ENCODE measurements around the gene ATRIP.

Gene ATRIP

DNA sequence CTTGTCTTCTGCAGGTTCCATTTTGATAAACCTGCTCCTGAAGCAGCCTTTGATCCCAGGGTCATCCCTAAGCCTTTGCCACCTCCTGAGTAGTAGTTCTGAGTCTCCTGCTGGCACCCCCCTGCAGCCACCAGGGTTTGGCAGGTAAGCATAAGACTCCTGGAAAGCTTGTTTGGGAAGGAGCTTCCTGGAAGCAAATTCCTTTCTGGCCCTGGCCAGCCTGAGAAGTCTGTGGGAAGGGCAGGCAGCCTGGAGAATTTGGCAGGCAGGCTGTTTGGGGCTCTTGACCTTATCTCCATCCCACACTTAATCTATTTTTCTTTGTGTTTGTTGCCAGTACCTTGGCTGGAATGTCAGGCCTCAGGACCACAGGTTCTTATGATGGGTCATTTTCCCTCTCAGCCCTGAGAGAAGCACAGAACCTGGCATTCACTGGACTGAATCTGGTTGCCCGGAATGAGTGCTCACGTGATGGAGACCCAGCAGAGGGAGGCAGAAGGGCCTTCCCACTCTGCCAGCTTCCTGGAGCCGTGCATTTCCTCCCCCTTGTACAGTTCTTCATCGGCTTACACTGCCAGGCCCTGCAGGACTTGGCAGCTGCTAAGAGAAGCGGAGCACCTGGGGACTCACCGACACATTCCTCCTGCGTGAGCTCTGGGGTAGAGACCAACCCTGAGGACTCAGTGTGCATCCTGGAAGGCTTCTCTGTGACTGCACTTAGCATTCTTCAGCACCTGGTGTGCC lies 13.4 kb downstream of the ATRIP start:
- TF ChIP-seq GATA2 (IDR thresholded peaks at IDR 0.05; ENCODE audit: low read depth, low read length) (no peak), GATA3 (IDR thresholded peaks at IDR 0.05; ENCODE audit: low read depth, low read length) (no peak)

DNA sequence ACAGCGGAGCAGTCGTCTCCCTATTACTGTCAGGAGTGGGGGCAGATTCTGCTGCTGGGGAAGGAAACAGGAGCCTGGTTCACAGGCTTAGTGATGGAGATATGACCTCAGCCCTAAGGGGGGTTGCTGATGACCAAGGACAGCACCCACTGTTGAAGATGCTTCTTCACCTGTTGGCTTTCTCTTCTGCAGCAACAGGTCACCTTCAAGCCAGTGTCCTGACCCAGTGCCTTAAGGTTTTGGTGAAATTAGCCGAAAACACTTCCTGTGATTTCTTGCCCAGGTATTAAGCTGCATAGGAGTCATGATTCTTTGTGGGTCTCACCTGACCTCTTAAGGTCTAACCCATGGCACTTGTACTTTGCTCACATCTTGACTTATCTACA lies 14.0 kb downstream of the ATRIP start:
- no peak for TF ChIP-seq GATA3 (IDR thresholded peaks at IDR 0.05; ENCODE audit: low read depth, low read length)
- TF ChIP-seq GATA2 (IDR thresholded peaks at IDR 0.05; ENCODE audit: low read depth, low read length) = no peak

DNA sequence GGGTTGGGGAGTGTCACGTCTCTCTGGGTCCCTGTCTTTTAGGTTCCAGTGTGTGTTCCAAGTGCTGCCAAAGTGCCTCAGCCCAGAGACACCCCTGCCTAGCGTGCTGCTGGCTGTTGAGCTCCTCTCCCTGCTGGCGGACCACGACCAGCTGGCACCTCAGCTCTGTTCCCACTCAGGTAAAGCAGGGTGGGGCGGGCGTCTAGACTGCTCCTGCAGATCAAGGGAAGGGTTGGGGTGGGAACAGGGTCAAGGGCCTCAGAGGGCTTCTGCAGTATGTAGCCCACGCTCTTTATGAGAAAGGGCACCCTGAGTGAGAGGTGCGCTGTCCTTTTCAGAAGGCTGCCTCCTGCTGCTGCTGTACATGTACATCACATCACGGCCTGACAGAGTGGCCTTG lies 17.2 kb downstream of the ATRIP start:
- TF ChIP-seq GATA2 (IDR thresholded peaks at IDR 0.05; ENCODE audit: low read depth, low read length) (no peak), GATA3 (IDR thresholded peaks at IDR 0.05; ENCODE audit: low read depth, low read length) (no peak)

DNA sequence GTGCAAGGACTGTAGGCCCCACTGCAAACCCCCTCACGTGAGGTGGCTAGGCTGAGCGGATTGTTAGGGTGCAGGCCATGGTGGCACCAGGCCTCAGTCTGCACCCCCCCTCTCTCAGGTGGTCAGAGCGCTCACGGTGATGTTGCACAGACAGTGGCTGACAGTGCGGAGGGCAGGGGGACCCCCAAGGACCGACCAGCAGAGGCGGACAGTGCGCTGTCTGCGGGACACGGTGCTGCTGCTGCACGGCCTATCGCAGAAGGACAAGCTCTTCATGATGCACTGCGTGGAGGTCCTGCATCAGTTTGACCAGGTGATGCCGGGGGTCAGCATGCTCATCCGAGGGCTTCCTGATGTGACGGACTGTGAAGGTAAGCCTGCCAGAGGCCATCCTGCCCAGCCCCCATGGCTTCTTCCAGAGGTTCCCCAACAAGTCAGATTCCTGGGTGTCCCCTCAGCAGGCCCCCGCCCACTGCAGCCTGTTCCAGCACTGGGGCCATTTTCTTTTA lies 18.2 kb downstream of the ATRIP start:
- TF ChIP-seq GATA3 (IDR thresholded peaks at IDR 0.05; ENCODE audit: low read depth, low read length) (no peak), GATA2 (IDR thresholded peaks at IDR 0.05; ENCODE audit: low read depth, low read length) (no peak)

DNA sequence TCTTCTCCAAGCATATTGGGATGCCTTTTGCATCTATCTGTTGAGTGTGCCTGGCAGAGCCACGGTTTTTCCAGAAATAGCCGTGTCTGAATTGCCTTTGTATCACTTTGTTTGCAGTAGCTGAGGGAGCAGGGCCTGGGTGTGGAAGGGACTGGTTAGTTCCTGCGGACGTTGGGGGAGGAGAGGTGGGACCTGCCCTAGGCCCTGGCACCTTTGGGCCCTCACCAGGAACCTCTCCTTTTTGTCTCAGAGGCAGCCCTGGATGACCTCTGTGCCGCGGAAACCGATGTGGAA lies 18.6 kb downstream of the ATRIP start:
- no peak for TF ChIP-seq GATA2 (IDR thresholded peaks at IDR 0.05; ENCODE audit: low read depth, low read length)
- no peak for TF ChIP-seq GATA3 (IDR thresholded peaks at IDR 0.05; ENCODE audit: low read depth, low read length)

GRCh38 chr3:48465531-48466378 lies 19.2 kb downstream of the ATRIP start:
- TF ChIP-seq GATA2 (IDR thresholded peaks at IDR 0.05; ENCODE audit: low read depth, low read length) = no peak
- TF ChIP-seq GATA3 (IDR thresholded peaks at IDR 0.05; ENCODE audit: low read depth, low read length) = no peak

GRCh38 chr3:48466386-48467109 lies 20.0 kb downstream of the ATRIP start:
- no peak for TF ChIP-seq GATA3 (IDR thresholded peaks at IDR 0.05; ENCODE audit: low read depth, low read length)
- TF ChIP-seq GATA2 (IDR thresholded peaks at IDR 0.05; ENCODE audit: low read depth, low read length) = no peak

- TF ChIP-seq GATA2 (IDR thresholded peaks at IDR 0.05; ENCODE audit: low read depth, low read length) = no peak
- no peak for TF ChIP-seq GATA3 (IDR thresholded peaks at IDR 0.05; ENCODE audit: low read depth, low read length)
Observed at GRCh38 chr3:48467110-48467454, 20.5 kb downstream of the ATRIP start.

GRCh38 chr3:48467473-48468267 lies 21.1 kb downstream of the ATRIP start:
- TF ChIP-seq GATA2 (IDR thresholded peaks at IDR 0.05; ENCODE audit: low read depth, low read length) = no peak
- TF ChIP-seq GATA3 (IDR thresholded peaks at IDR 0.05; ENCODE audit: low read depth, low read length) = no peak

- no peak for TF ChIP-seq GATA3 (IDR thresholded peaks at IDR 0.05; ENCODE audit: low read depth, low read length)
- TF ChIP-seq GATA2 (IDR thresholded peaks at IDR 0.05; ENCODE audit: low read depth, low read length) = no peak
Observed at GRCh38 chr3:48468329-48468731, 21.8 kb downstream of the ATRIP start.

- TF ChIP-seq GATA3 (IDR thresholded peaks at IDR 0.05; ENCODE audit: low read depth, low read length) (no peak), GATA2 (IDR thresholded peaks at IDR 0.05; ENCODE audit: low read depth, low read length) (no peak)
Observed at GRCh38 chr3:48469046-48469915, 22.7 kb downstream of the ATRIP start.

- TF ChIP-seq GATA3 (IDR thresholded peaks at IDR 0.05; ENCODE audit: low read depth, low read length) (no peak), GATA2 (IDR thresholded peaks at IDR 0.05; ENCODE audit: low read depth, low read length) (no peak)
Observed at GRCh38 chr3:48470286-48470685, 23.7 kb downstream of the ATRIP start.

DNA sequence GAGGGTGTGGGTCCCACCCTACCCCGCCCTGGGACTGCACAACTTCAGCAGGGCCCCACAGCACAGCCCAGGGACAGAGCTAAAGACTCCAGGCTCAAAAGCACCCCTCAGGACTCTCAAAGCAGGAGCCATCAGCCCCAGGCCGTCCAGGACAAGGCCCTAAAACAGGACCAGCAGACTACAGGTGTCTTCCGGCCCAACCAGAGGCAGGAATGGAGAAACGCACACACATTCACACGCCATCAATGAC lies 26.1 kb downstream of the ATRIP start:
- TF ChIP-seq GATA2 (IDR thresholded peaks at IDR 0.05; ENCODE audit: low read depth, low read length) = no peak
- no peak for TF ChIP-seq GATA3 (IDR thresholded peaks at IDR 0.05; ENCODE audit: low read depth, low read length)
